Dermis microvascular lymphatic vessel endothelial cell (primary cell): ENCODE measurements around the gene FICD. TPM values are rescaled to one million over a fixed set of nuclear protein-coding genes. Genes with fewer than 3 reads are reported as not detected.
"Not testable (repeated sequence)": the region's sequence is repeated elsewhere in the genome, so short reads cannot be mapped to it uniquely, and the experiment has no call there.

Experiments used
- DNase-seq, 2 donors: peaks; one replicate each; pipeline versions ENCODE4 v3.0.0 to v3.0.0-alpha.2; 2010; ENCODE audit warnings: low read depth in 2 of 2
- total RNA-seq: library from RNA; depleted of rRNA; stranded (reverse); fragments of >200 nt; gene quantifications from 2 replicates; pipeline ENCODE4 v1.2.1, GENCODE V29; 2014

Gene FICD
- total RNA-seq, 1 donor from 2014 or later: 4.5 TPM

DNA sequence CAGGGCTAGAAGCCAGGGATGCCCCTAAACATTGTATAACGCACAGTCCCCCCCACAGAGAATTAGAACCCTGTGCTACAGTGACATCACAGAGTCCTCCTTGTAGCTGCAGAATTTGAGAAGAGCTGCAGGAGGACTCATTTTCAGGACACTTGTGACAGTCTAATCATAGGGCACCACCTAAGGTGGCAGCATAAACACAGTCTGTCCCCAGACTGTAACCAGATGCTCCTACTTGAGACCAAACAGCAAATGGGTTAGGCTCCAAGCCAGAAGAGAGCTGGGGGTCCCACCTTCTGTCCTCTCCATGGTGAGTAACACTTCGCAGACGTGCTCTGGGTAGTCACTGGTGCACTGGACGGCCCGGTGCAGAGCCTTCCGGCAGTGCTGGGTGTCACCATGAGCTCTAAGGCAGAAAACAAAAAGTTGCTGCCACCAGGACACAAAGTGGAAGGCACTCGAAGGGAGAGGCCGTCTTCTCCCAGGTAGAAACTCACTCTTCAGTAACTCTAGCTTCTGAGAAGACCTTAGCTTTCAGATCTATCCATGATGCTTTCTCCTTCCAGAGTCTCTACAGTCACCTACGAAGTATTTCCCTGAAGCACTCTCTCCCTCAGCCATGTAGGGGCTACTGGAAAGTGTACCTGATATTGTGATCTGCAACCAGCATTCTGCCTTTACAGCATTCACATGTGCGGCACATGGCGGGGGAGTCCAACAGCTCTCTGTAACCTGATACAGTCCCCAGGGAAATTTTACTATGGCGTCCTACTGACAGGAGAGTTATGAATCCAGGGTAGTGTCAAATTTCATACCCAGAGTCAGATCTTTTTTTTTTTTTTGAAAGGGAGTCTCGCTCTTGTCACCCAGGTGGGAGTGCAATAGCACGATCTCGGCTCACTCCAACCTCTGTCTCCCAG is 17.1 kb downstream of the FICD start:
- DNase-seq: no peak

- no peak for DNase-seq
Measured at GRCh38 chr12:108538146-108538545, 23.1 kb downstream of the FICD start.

DNA sequence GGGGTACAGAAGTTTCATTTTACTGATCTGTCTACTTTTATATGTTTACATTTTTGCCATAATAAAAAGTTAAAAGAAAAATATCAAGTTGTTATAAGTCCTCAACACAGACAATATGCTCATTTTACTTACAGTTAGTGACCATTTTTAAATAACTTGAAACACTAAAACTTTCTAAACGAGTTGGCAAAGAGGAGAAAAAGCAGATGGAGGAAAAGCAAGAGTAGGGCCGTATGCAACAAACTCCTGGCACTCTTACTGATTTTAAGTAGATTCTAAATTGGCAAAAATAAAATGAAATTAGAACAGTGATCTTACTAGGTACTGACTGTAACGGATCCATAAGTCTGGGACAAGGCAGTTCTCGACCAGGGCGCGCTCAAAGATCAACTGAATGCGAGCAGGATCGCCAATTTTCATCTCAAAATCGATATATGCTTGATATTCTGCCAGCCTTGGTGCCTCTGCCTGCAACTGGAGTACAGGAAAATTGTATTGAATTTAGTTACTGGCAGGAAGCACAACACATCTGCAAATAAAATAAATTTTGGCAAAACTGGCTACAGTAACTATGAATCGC is 23.6 kb downstream of the FICD start:
- no peak for DNase-seq

- DNase-seq: no peak
Measured at GRCh38 chr12:108542320-108542719, 27.2 kb downstream of the FICD start.

- no peak for DNase-seq
Measured at GRCh38 chr12:108543652-108544051, 28.6 kb downstream of the FICD start.

DNA sequence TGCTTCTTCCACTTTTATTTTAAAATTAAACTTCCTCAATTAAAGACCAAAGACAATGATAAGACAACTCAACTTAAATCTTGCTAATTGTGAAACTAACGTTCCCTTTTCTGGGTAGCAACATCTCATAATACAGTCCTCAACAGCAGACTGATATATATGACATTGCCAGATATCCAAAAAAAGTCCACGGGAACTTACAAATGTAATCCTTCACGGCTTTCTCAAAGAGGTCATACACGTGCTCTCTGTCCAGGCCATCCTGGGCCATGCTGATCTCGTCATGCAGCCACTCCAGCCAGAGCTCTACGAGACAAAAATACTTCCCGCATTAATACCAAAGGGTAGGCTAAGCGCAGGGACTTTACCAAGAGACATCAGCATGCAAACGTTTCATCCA is 32.6 kb downstream of the FICD start:
- no peak for DNase-seq

- DNase-seq: no peak
Measured at GRCh38 chr12:108548954-108549521, 34.0 kb downstream of the FICD start.

- no peak for DNase-seq
Measured at GRCh38 chr12:108551535-108551934, 36.5 kb downstream of the FICD start.

DNA sequence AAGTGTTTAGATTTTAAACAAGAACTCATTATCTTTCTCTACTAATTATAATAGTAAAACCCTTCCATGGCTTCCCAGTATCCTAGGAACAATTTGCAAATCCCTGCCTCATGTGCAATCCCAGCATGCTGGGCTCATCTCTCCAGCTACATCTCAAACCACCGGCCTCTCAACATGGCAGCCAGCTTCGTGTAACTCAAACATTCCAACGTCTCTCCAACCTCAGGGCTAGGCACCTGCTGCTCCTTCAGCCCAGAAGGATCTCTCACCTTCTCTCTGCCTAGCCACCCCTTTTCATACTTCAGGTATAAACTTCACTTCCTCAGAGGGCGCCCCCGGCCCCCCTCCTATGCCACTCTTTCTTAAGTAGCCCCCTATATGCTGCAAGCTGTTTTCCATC is 38.7 kb downstream of the FICD start:
- DNase-seq: no peak

- DNase-seq: not testable (repeated sequence)
Measured at GRCh38 chr12:108555383-108555782, 40.3 kb downstream of the FICD start.

- no peak for DNase-seq
Measured at GRCh38 chr12:108559007-108559655, 44.1 kb downstream of the FICD start.

DNA sequence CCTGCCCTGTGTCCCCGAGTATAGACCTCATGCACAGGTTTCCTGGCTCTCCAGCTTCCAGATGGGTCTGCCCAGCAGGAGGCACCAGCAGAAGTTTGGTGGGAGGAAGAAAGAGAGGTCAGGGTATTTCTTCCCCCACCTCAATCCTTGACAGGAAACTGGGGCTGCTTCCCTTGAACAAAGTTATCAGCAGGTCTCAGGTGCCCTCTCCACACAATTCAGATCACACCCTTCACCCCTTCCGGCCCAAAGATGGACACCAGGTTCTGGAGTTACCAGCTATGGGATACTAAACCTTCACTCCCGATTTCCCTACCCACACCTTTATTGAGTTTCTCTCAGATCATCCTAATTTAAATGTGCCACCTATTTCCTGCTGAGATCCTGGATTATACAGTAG is 44.7 kb downstream of the FICD start:
- DNase-seq: no peak

DNA sequence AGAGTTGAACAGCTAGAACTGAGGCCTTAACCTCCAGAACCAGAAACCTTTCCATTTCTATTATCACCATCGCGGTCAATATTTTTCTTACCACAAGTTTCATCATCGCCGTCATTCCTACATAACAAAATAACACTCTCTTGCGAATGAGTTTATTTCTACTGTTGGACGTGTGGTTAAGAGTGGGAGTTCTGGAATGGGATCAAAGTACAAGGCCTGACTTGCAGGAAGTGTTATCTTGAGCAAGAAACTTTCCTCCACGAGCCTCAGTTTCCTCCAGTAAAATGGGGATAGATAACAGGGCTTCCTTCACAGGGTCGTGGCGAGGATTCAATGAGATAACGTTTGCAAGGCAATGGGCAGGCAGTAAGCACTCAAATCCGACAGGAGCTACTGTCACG is 45.2 kb downstream of the FICD start:
- peak in 1 of 2 donors; percentile 22 for DNase-seq

DNA sequence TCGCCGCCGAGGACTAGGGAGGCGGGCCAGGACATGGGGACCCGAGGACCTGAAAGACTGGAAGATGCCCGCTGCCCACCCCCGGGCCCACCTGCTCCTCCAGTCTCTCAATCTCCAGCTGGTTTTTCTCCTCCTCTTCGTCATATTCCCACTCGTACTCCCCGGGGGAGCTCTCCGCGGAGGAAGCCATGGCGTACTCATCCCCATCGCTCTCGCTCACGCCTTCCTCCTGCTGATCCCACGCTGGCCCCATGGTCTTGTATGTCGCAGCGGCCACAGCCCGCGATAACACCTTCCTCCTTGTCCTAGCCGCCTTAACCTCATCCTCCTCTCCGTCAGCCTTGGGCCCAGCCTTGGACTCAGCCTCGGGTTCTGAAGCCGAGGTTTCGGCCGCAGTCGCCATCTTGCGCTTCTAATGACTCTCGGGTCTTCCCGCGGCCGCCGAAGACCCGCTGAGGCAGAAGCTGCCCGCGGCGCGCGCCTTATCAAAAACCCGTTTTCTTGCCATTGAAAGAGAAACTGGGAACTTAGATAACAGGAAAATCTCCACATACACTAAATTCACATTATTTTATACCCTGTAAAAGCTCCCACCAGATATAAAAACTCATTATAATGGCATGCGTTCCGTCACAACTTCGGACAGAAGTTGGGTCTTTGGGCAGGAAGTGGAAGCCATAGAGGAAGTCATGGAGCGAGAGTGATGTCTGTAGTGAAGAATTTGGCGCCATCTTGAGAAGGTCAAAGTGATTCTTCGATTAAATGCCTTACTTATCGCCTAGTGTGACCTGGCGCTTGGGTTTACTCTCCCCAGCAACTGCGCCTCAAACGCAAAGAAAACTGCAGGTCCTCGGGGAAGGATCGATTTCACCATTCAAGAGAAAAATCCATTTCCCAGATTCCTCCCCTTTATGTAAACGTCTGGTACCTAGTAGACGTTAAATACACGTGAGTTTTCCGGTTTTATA is 46.0 kb downstream of the FICD start, which contains the start of gene SART3:
Gene SART3, minus strand, starts transcription at position 422 of the 968 bp plus-strand sequence. Its CDS starts 19 bp downstream, at position 403.
- DNase-seq: peak; percentile 80 to 91

GRCh38 chr12:108561852-108562347 is 46.8 kb downstream of the FICD start:
- no peak for DNase-seq

GRCh38 chr12:108562348-108563135 is 47.5 kb downstream of the FICD start, which contains the start of gene ISCU:
Gene ISCU, plus strand, starts transcription at chr12:108562596. Its CDS starts 27 bp downstream, at chr12:108562623.
- DNase-seq: peak; percentile 90 to 97

GRCh38 chr12:108563136-108563803 is 48.2 kb downstream of the FICD start:
- DNase-seq: peak; percentile 47 to 87

DNA sequence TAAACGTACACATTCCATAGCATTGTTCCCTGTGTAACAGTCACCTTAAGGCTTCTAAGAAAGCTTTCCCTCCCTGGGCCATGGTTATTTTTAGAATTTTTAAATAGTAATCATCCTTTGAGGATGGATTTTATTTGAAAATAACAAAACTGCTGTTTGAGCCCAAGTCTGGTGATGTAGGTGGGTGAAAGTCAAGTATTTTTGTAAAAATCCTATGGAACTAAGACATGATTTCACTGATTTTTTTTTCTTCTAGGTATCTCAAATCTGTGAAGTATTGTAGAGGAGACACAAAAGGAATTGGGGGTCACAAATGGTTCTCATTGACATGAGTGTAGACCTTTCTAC is 48.7 kb downstream of the FICD start:
- no peak for DNase-seq

DNA sequence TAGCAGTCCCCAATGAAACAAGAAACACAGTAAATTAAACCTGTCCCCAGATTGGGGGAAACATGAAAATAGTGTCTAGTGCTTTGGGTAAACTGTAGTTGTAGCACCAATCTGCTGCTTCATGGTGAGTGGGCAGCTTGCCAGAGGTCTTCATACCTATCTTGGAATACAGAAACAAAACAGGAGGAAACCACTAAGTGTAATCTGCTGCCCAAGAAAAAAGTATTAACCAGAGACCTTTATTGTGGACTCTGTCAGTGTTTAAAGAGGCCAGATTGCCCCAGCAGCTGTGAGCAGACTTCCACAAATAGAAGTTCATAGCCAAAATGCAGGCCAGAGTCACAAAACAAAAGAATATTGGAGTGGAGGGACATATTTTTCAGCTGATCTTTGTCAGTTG is 49.6 kb downstream of the FICD start:
- DNase-seq: peak in 1 of 2 donors; percentile 25
